ENCODE results near the gene CNN2.

GRCh38 chr19:1080360-1081161, 54.2 kb downstream of the CNN2 start:
- TF ChIP-seq CTCF (IDR thresholded peaks at IDR 0.05; ENCODE audit: low read length) (no peak), EZH2phosphoT487 (IDR thresholded peaks at IDR 0.05; ENCODE audit: low read length) (no peak), EZH2 (optimal IDR thresholded peaks at IDR 0.05; ENCODE audit: low read depth, low read length) (no peak)

Measured in MM.1S (cell line).